Right ventricle myocardium inferior (tissue), 1 donor: Measurements from ENCODE around the gene INO80D. TPM values are rescaled to one million over a fixed set of nuclear protein-coding genes. Genes with fewer than 3 reads are reported as not detected.

Experiments
- ATAC-seq: fragments of 200-7000 bp; cut with Tn5 transposase; one replicate; pipeline ENCODE4 v1.9.1; 2020; ENCODE audit warnings: mild to moderate bottlenecking, moderate library complexity
- DNase-seq: peaks from one replicate; pipeline ENCODE4 v3.0.0; 2021; ENCODE audit errors: missing footprints
- intact Hi-C: fragments of 100-400 bp; cut with DNase I; formaldehyde crosslinking; loops from one replicate; pipeline ENCODE4 v1.11.0; 2022
- total RNA-seq: library from RNA; stranded (reverse); fragmentation: NEBNext Ultra II Directional; extraction: Animal tissue kit (Norgen Biotek cat#: 25700); gene quantifications from one replicate; pipeline ENCODE4 v1.2.1, GENCODE V29; 2021
- donor health status: DM: no; HTN: yes; CAD: no; lungs with severe emphysema.

Gene INO80D
- total RNA-seq, 1 donor from 2014 or later: 12.6 TPM

- DNase-seq (no peak), ATAC-seq (no peak)
- intact Hi-C loops: no loop called here
Observed at GRCh38 chr2:205959521-205959920, 126.5 kb downstream of the INO80D start.

DNA sequence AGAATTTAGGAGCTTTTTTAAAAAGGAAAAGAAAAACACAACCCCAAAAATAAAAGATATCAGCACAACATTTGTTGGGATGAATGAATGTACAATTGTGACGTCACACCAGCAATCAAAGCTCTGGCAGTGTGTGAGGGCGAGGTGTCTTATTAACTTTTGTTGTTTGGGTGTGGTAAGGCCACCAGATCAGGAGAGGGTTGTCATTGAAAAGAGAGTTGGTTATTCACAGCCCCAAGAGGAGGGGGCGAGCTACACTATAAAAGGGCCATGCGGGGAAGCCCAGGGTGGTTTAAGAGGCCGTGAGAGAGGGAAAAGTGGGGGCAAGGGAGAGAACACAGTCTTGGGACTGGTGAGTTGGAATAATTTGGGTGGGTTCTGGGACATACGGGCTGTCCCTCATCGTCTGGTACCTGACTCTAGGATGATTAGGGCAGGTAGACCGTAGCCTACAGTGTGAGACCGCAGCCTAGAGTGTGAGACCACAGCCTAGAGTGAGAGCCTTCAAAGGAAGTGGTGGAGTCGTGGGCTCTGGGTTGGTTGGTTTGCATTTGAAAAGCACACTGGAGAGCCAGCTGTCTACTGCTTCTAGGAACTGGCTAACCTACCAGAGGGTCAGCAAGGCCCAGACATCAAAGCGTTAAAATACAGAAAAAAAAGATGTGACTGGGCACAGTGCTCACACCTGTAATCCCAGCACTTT, 128.4 kb downstream of the INO80D start:
- intact Hi-C loops: no loop called here
- DNase-seq (no peak), ATAC-seq (no peak)

- intact Hi-C loops: no loop called here
- ATAC-seq (no peak), DNase-seq (no peak)
Observed at GRCh38 chr2:205954707-205955106, 131.3 kb downstream of the INO80D start.

- DNase-seq (no peak), ATAC-seq (no peak)
- intact Hi-C loops: no loop called here
Observed at GRCh38 chr2:205952282-205952681, 133.7 kb downstream of the INO80D start.

DNA sequence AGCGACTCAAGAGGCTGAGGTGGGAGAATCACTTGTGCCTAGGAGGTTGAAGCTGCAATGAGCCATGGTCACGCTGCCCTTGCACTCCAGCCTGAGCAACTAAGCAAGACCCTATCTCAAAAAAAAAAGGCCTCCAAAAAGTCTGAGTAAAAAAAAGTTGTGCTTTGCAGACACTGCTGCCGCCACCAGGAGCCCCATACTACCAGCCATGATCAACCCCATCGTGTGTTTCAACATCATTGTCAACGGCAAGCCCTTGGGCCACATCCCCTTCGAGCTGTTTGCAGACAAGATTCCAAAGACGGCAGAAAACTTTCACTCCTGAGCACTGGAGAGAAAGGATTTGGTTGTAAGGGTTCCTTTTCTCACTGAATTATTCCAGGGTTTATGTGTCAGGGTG, 137.1 kb downstream of the INO80D start:
- ATAC-seq (no peak), DNase-seq (no peak)
- intact Hi-C loops: loop anchor here (5.0 kb wide), 1 partner anchor 182 kb away; no protein-coding TSS in a partner anchor

- ATAC-seq: no peak
- intact Hi-C loops: loop anchor here (5.0 kb wide), 1 partner anchor 181 kb away; no protein-coding TSS in a partner anchor
- DNase-seq: no peak
Observed at GRCh38 chr2:205948496-205948837, 137.5 kb downstream of the INO80D start.

GRCh38 chr2:205947621-205948495, 138.1 kb downstream of the INO80D start:
- ATAC-seq (peak; percentile 92), DNase-seq (peak; percentile 76)
- intact Hi-C loops: loop anchor here (5.0 kb wide), 1 partner anchor 181 kb away; no protein-coding TSS in a partner anchor

GRCh38 chr2:205946226-205946625, 139.7 kb downstream of the INO80D start:
- intact Hi-C loops: loop anchor here (5.0 kb wide), 1 partner anchor 179 kb away; no protein-coding TSS in a partner anchor
- ATAC-seq: no peak
- DNase-seq: no peak

Other genes starting within 250 kb of the INO80D start
- 468 TPM for gene NDUFS1, start 73.3 kb upstream of the INO80D start, total RNA-seq
- 283 TPM for gene EEF1B2, start 73.7 kb upstream of the INO80D start, total RNA-seq
- gene ZDBF2, start 188.5 kb upstream of the INO80D start, total RNA-seq: 7.0 TPM